ENCODE measurements around the gene PRKCI. TPM values are rescaled to one million over a fixed set of nuclear protein-coding genes. Genes with fewer than 3 reads are reported as not detected.

Gene PRKCI
- total RNA-seq, 1 experiment from 2014 or later = 90.6 TPM

DNA sequence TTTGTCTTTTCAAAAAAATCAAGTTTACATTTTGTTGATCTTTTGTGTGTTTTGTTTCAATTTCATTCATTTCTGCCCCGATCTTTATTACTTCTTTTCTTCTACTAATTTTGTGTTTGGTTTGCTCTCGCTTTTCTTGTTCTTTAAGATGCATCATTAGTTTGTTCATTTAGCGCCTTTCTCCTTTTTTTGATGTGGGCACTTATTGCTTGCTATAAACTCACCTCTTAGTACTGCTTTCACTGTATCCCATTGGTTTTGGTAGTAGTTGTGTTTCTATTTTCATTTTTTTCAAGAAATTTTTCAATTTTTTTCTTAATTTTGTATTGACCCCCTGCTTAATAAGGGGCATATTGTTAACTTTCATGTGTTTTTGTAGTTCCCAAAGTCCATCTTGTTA is 34.4 kb downstream of the PRKCI start:
- ATAC-seq (no peak), DNase-seq (ENCODE audit: low spot score) (no peak)
- Mint-ChIP-seq H3K27me3 (ENCODE audit: low read depth) (no peaks in the 10 kb centered on the region), H3K4me1 (peaks cover 28% of the 10 kb centered on the region), H3K9me3 (peaks cover 8% of the 10 kb centered on the region), H3K36me3 (peaks cover 50% of the 10 kb centered on the region), H3K27ac (peak overlapping the region; percentile 35), H3K4me3 (no peak overlapping the region)
- no peak for TF ChIP-seq EMX1 (CRISPR knock-in tag; IDR thresholded peaks at IDR 0.05)
- TF ChIP-seq, protein P1, sequence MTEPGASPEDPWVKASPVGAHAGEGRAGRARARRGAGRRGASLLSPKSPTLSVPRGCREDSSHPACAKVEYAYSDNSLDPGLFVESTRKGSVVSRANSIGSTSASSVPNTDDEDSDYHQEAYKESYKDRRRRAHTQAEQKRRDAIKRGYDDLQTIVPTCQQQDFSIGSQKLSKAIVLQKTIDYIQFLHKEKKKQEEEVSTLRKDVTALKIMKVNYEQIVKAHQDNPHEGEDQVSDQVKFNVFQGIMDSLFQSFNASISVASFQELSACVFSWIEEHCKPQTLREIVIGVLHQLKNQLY (CRISPR knock-in tag; IDR thresholded peaks at IDR 0.05) = no peak
- TF ChIP-seq SMAD3 (CRISPR knock-in tag; IDR thresholded peaks at IDR 0.05; ENCODE audit: borderline replicate concordance) = no peak
- TF ChIP-seq, protein P2, sequence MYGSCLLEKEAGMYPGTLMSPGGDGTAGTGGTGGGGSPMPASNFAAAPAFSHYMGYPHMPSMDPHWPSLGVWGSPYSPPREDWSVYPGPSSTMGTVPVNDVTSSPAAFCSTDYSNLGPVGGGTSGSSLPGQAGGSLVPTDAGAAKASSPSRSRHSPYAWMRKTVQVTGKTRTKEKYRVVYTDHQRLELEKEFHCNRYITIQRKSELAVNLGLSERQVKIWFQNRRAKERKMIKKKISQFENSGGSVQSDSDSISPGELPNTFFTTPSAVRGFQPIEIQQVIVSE (CRISPR knock-in tag; IDR thresholded peaks at IDR 0.05; ENCODE audit: borderline replicate concordance) = no peak
- TF ChIP-seq ESRRA (CRISPR knock-in tag; IDR thresholded peaks at IDR 0.05; ENCODE audit: borderline replicate concordance) = no peak
- POLR2A ChIA-PET = no interaction called here
- CTCF ChIA-PET = no interaction called here

DNA sequence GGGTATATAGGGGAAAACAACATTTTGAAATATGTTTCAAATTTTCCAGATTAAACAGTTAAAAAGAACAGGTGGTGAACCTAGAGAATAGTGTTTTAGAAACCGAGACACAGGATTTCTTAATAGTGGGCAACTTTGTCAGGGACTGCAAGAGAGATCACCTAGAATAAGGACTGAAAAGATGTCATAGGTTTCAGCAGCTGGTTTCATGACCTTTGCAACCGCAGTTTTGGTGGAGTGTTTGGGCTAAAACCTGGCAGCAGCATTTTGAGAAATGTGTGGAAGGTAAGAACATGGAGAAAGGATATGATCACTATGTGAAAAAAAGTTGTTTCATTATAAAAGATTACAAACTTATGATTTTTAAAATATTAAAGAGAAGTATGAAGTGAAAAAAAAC is 34.9 kb downstream of the PRKCI start:
- H3K36me3 Mint-ChIP-seq = peaks cover 52% of the 10 kb centered on the region
- H3K27ac Mint-ChIP-seq = peak overlapping the region; percentile 85
- POLR2A ChIA-PET = no interaction called here
- DNase-seq (ENCODE audit: low spot score) = no peak
- peaks cover 8% of the 10 kb centered on the region for H3K9me3 Mint-ChIP-seq
- H3K27me3 Mint-ChIP-seq (ENCODE audit: low read depth) = no peaks in the 10 kb centered on the region
- H3K4me1 Mint-ChIP-seq = peaks cover 28% of the 10 kb centered on the region
- CTCF ChIA-PET = interaction anchor here (0.9 kb wide), 1 partner anchor 157 kb away, joined by 4 read pairs; no protein-coding TSS in a partner anchor
- H3K4me3 Mint-ChIP-seq = no peak overlapping the region
- no peak for ATAC-seq
- TF ChIP-seq, protein P3, sequence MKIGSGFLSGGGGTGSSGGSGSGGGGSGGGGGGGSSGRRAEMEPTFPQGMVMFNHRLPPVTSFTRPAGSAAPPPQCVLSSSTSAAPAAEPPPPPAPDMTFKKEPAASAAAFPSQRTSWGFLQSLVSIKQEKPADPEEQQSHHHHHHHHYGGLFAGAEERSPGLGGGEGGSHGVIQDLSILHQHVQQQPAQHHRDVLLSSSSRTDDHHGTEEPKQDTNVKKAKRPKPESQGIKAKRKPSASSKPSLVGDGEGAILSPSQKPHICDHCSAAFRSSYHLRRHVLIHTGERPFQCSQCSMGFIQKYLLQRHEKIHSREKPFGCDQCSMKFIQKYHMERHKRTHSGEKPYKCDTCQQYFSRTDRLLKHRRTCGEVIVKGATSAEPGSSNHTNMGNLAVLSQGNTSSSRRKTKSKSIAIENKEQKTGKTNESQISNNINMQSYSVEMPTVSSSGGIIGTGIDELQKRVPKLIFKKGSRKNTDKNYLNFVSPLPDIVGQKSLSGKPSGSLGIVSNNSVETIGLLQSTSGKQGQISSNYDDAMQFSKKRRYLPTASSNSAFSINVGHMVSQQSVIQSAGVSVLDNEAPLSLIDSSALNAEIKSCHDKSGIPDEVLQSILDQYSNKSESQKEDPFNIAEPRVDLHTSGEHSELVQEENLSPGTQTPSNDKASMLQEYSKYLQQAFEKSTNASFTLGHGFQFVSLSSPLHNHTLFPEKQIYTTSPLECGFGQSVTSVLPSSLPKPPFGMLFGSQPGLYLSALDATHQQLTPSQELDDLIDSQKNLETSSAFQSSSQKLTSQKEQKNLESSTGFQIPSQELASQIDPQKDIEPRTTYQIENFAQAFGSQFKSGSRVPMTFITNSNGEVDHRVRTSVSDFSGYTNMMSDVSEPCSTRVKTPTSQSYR (CRISPR knock-in tag; IDR thresholded peaks at IDR 0.05) = no peak
- TF ChIP-seq JUN (CRISPR knock-in tag; IDR thresholded peaks at IDR 0.05) (no peak), IRF2 (CRISPR knock-in tag; IDR thresholded peaks at IDR 0.05; ENCODE audit: borderline replicate concordance, low read depth) (no peak), TP53 (CRISPR knock-in tag; IDR thresholded peaks at IDR 0.05) (no peak), GABPB1 (CRISPR knock-in tag; IDR thresholded peaks at IDR 0.05) (no peak), NFATC4 (CRISPR knock-in tag; IDR thresholded peaks at IDR 0.05) (no peak), NR3C1 (CRISPR knock-in tag; conservative IDR thresholded peaks at IDR 0.05; ENCODE audit: low read depth) (no peak), NR1H2 (CRISPR knock-in tag; IDR thresholded peaks at IDR 0.05) (no peak), ZNF396 (CRISPR knock-in tag; IDR thresholded peaks at IDR 0.05; ENCODE audit: borderline replicate concordance) (no peak), ZBTB21 (CRISPR knock-in tag; IDR thresholded peaks at IDR 0.05; ENCODE audit: borderline replicate concordance) (no peak), CREB1 (CRISPR knock-in tag; IDR thresholded peaks at IDR 0.05) (no peak)
- TF ChIP-seq, protein P1 (CRISPR knock-in tag; IDR thresholded peaks at IDR 0.05) = no peak
- TF ChIP-seq, protein P4, sequence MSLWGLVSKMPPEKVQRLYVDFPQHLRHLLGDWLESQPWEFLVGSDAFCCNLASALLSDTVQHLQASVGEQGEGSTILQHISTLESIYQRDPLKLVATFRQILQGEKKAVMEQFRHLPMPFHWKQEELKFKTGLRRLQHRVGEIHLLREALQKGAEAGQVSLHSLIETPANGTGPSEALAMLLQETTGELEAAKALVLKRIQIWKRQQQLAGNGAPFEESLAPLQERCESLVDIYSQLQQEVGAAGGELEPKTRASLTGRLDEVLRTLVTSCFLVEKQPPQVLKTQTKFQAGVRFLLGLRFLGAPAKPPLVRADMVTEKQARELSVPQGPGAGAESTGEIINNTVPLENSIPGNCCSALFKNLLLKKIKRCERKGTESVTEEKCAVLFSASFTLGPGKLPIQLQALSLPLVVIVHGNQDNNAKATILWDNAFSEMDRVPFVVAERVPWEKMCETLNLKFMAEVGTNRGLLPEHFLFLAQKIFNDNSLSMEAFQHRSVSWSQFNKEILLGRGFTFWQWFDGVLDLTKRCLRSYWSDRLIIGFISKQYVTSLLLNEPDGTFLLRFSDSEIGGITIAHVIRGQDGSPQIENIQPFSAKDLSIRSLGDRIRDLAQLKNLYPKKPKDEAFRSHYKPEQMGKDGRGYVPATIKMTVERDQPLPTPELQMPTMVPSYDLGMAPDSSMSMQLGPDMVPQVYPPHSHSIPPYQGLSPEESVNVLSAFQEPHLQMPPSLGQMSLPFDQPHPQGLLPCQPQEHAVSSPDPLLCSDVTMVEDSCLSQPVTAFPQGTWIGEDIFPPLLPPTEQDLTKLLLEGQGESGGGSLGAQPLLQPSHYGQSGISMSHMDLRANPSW (CRISPR knock-in tag; conservative IDR thresholded peaks at IDR 0.05; ENCODE audit: low read depth) = no peak
- TF ChIP-seq, protein P5, sequence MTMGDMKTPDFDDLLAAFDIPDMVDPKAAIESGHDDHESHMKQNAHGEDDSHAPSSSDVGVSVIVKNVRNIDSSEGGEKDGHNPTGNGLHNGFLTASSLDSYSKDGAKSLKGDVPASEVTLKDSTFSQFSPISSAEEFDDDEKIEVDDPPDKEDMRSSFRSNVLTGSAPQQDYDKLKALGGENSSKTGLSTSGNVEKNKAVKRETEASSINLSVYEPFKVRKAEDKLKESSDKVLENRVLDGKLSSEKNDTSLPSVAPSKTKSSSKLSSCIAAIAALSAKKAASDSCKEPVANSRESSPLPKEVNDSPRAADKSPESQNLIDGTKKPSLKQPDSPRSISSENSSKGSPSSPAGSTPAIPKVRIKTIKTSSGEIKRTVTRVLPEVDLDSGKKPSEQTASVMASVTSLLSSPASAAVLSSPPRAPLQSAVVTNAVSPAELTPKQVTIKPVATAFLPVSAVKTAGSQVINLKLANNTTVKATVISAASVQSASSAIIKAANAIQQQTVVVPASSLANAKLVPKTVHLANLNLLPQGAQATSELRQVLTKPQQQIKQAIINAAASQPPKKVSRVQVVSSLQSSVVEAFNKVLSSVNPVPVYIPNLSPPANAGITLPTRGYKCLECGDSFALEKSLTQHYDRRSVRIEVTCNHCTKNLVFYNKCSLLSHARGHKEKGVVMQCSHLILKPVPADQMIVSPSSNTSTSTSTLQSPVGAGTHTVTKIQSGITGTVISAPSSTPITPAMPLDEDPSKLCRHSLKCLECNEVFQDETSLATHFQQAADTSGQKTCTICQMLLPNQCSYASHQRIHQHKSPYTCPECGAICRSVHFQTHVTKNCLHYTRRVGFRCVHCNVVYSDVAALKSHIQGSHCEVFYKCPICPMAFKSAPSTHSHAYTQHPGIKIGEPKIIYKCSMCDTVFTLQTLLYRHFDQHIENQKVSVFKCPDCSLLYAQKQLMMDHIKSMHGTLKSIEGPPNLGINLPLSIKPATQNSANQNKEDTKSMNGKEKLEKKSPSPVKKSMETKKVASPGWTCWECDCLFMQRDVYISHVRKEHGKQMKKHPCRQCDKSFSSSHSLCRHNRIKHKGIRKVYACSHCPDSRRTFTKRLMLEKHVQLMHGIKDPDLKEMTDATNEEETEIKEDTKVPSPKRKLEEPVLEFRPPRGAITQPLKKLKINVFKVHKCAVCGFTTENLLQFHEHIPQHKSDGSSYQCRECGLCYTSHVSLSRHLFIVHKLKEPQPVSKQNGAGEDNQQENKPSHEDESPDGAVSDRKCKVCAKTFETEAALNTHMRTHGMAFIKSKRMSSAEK (CRISPR knock-in tag; IDR thresholded peaks at IDR 0.05; ENCODE audit: borderline replicate concordance) = no peak
- TF ChIP-seq, protein P6, sequence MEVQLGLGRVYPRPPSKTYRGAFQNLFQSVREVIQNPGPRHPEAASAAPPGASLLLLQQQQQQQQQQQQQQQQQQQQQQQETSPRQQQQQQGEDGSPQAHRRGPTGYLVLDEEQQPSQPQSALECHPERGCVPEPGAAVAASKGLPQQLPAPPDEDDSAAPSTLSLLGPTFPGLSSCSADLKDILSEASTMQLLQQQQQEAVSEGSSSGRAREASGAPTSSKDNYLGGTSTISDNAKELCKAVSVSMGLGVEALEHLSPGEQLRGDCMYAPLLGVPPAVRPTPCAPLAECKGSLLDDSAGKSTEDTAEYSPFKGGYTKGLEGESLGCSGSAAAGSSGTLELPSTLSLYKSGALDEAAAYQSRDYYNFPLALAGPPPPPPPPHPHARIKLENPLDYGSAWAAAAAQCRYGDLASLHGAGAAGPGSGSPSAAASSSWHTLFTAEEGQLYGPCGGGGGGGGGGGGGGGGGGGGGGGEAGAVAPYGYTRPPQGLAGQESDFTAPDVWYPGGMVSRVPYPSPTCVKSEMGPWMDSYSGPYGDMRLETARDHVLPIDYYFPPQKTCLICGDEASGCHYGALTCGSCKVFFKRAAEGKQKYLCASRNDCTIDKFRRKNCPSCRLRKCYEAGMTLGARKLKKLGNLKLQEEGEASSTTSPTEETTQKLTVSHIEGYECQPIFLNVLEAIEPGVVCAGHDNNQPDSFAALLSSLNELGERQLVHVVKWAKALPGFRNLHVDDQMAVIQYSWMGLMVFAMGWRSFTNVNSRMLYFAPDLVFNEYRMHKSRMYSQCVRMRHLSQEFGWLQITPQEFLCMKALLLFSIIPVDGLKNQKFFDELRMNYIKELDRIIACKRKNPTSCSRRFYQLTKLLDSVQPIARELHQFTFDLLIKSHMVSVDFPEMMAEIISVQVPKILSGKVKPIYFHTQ (CRISPR knock-in tag; IDR thresholded peaks at IDR 0.05) = no peak
- TF ChIP-seq, protein P7, sequence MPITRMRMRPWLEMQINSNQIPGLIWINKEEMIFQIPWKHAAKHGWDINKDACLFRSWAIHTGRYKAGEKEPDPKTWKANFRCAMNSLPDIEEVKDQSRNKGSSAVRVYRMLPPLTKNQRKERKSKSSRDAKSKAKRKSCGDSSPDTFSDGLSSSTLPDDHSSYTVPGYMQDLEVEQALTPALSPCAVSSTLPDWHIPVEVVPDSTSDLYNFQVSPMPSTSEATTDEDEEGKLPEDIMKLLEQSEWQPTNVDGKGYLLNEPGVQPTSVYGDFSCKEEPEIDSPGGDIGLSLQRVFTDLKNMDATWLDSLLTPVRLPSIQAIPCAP (CRISPR knock-in tag; IDR thresholded peaks at IDR 0.05) = no peak

Data from WTC11 (cell line).